ENCODE data around the gene COTL1.
A peak's percentile ranks its signal among the peaks of the same experiment; 100 is the strongest.

Gene COTL1

DNA sequence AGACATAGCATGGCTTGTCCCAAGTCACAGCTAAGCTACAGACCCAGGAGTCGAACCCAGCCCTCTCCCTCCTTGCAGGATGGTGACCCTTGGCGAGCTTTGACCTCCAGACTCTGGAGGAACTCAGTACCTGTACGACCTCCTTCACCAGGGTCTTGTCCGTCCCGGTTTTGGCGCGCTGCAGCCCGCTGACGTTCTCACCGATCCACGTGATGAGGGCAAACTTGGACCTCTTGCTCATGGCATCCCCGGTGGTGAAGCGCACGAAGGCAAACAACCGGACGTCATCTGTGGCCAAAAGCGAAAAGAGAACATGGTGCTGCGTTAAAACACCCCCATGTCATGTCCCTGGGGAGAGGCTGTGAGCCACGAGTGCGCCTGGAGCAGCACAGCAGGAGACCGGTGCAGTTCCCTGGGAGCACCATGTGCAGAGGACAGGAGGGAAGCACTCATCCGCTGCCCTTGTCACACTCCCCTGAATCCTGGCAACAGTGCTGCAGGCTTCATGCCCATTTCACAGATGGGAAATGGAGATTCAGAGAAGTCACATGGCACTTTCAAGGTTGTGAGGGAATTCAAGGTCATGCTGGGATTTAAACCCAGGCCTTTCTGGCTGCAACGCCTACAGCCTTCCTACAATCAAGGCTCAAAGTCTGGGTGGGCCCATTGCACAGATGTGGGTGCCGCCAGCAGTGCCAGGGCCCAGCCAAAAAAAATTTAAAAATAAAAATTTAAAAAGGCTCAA lies 27.7 kb downstream of the COTL1 start:
- no peaks in the 10 kb centered on the region for H3K9me3 Mint-ChIP-seq
- H3K36me3 Mint-ChIP-seq (ENCODE audit: low read depth): peaks cover 71% of the 10 kb centered on the region
- no peak overlapping the region for H3K27ac Mint-ChIP-seq
- H3K27me3 Mint-ChIP-seq (ENCODE audit: low read depth): no peaks in the 10 kb centered on the region
- no peak overlapping the region for H3K4me3 Mint-ChIP-seq
- peaks cover 43% of the 10 kb centered on the region for H3K4me1 Mint-ChIP-seq (ENCODE audit: low read depth)
- no peak for DNase-seq (ENCODE audit: low spot score)

- H3K4me3 Mint-ChIP-seq: no peak overlapping the region
- peaks cover 40% of the 10 kb centered on the region for H3K4me1 Mint-ChIP-seq (ENCODE audit: low read depth)
- DNase-seq (ENCODE audit: low spot score): no peak
- no peaks in the 10 kb centered on the region for H3K27me3 Mint-ChIP-seq (ENCODE audit: low read depth)
- H3K36me3 Mint-ChIP-seq (ENCODE audit: low read depth): peaks cover 69% of the 10 kb centered on the region
- H3K27ac Mint-ChIP-seq: no peak overlapping the region
- H3K9me3 Mint-ChIP-seq: no peaks in the 10 kb centered on the region
These were observed 28.9 kb downstream of the COTL1 start for GRCh38 chr16:84588991-84589390.

GRCh38 chr16:84585886-84586285 lies 32.0 kb downstream of the COTL1 start:
- Mint-ChIP-seq H3K4me3 (no peak overlapping the region), H3K9me3 (no peaks in the 10 kb centered on the region), H3K36me3 (ENCODE audit: low read depth) (peaks cover 63% of the 10 kb centered on the region), H3K27ac (no peak overlapping the region), H3K27me3 (ENCODE audit: low read depth) (no peaks in the 10 kb centered on the region), H3K4me1 (ENCODE audit: low read depth) (peaks cover 34% of the 10 kb centered on the region)
- no peak for DNase-seq (ENCODE audit: low spot score)

DNA sequence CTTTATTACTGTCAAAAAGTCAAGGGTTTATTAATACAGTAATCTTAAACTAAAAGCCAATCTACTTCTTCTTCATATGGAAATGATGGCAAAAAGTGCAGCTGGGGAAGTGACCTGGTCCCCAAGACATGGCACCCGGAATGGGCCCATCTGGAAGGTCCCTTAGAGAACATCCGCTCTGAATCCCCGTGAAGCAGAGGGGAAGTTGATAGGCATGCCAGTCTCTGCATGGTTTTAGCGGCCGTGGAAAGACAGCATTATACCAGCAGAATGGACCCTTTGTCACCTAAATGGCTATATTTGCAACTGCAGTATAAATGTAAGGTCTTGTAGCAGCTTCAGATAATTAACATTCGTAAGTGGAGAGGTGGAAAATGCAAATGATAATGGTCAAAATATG lies 32.4 kb downstream of the COTL1 start:
- peaks cover 35% of the 10 kb centered on the region for H3K4me1 Mint-ChIP-seq (ENCODE audit: low read depth)
- H3K36me3 Mint-ChIP-seq (ENCODE audit: low read depth): peaks cover 61% of the 10 kb centered on the region
- H3K9me3 Mint-ChIP-seq: no peaks in the 10 kb centered on the region
- no peaks in the 10 kb centered on the region for H3K27me3 Mint-ChIP-seq (ENCODE audit: low read depth)
- no peak overlapping the region for H3K4me3 Mint-ChIP-seq
- DNase-seq (ENCODE audit: low spot score): no peak
- no peak overlapping the region for H3K27ac Mint-ChIP-seq

DNA sequence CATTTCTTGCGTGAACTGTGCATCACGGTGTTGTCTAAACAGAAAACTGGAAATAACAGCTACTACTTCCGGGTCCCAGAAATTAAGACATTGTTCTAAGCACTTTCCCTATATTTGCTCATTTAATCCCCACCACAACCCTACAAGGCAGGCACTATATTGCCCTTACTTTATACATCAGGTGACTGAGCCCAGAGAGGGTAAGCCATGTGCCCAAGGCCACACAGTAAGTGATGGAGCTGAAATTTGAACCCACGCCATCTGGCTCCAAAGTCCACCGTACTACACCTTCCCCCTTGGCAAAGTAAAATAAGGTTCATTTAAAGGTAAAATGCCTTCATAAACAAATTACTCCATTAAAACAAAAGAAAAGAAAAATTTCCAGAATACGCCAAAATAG lies 33.2 kb downstream of the COTL1 start:
- DNase-seq (ENCODE audit: low spot score): no peak
- Mint-ChIP-seq H3K4me1 (ENCODE audit: low read depth) (peaks cover 38% of the 10 kb centered on the region), H3K27ac (peak overlapping the region; percentile 15), H3K27me3 (ENCODE audit: low read depth) (no peaks in the 10 kb centered on the region), H3K9me3 (no peaks in the 10 kb centered on the region), H3K36me3 (ENCODE audit: low read depth) (peaks cover 59% of the 10 kb centered on the region), H3K4me3 (no peak overlapping the region)

DNA sequence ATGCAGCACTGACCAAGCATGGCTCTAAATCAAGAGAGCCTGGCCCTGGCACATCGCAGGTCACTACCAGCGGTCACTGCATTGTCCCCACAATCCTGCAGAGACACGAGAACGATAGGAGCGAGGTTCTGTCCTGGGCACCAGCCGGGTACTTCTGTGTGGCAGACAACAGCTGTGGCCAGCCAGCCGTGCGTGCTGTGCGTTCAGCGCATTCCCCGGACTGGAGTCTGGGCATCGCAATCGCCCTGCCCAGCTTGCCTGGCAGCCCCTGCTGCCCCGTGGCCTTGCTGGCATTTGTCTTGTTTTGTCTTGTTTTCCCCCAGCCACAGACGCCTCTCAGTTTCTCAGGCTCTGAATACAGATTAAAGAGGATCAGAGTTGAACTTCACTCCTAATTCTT lies 33.9 kb downstream of the COTL1 start:
- peaks cover 43% of the 10 kb centered on the region for H3K4me1 Mint-ChIP-seq (ENCODE audit: low read depth)
- H3K27me3 Mint-ChIP-seq (ENCODE audit: low read depth): no peaks in the 10 kb centered on the region
- no peaks in the 10 kb centered on the region for H3K9me3 Mint-ChIP-seq
- H3K27ac Mint-ChIP-seq: no peak overlapping the region
- H3K36me3 Mint-ChIP-seq (ENCODE audit: low read depth): peaks cover 58% of the 10 kb centered on the region
- H3K4me3 Mint-ChIP-seq: no peak overlapping the region
- DNase-seq (ENCODE audit: low spot score): no peak

- Mint-ChIP-seq H3K4me3 (no peak overlapping the region), H3K4me1 (ENCODE audit: low read depth) (peaks cover 49% of the 10 kb centered on the region), H3K9me3 (no peaks in the 10 kb centered on the region), H3K27ac (no peak overlapping the region), H3K27me3 (ENCODE audit: low read depth) (no peaks in the 10 kb centered on the region), H3K36me3 (ENCODE audit: low read depth) (peaks cover 62% of the 10 kb centered on the region)
- no peak for DNase-seq (ENCODE audit: low spot score)
These were observed 34.8 kb downstream of the COTL1 start for GRCh38 chr16:84582958-84583516.

GRCh38 chr16:84581158-84581557 lies 36.7 kb downstream of the COTL1 start:
- Mint-ChIP-seq H3K4me3 (no peak overlapping the region), H3K9me3 (no peaks in the 10 kb centered on the region), H3K36me3 (ENCODE audit: low read depth) (peaks cover 66% of the 10 kb centered on the region), H3K27ac (no peak overlapping the region), H3K4me1 (ENCODE audit: low read depth) (peaks cover 61% of the 10 kb centered on the region), H3K27me3 (ENCODE audit: low read depth) (no peaks in the 10 kb centered on the region)
- DNase-seq (ENCODE audit: low spot score): no peak

- DNase-seq (ENCODE audit: low spot score): no peak
- Mint-ChIP-seq H3K36me3 (ENCODE audit: low read depth) (peaks cover 64% of the 10 kb centered on the region), H3K27ac (no peak overlapping the region), H3K4me1 (ENCODE audit: low read depth) (peaks cover 55% of the 10 kb centered on the region), H3K4me3 (no peak overlapping the region), H3K9me3 (no peaks in the 10 kb centered on the region), H3K27me3 (ENCODE audit: low read depth) (no peaks in the 10 kb centered on the region)
These were observed 37.9 kb downstream of the COTL1 start for GRCh38 chr16:84579936-84580335.

- no peak overlapping the region for H3K4me3 Mint-ChIP-seq
- no peak for DNase-seq (ENCODE audit: low spot score)
- H3K27me3 Mint-ChIP-seq (ENCODE audit: low read depth): no peaks in the 10 kb centered on the region
- H3K9me3 Mint-ChIP-seq: no peaks in the 10 kb centered on the region
- peaks cover 49% of the 10 kb centered on the region for H3K4me1 Mint-ChIP-seq (ENCODE audit: low read depth)
- peaks cover 65% of the 10 kb centered on the region for H3K36me3 Mint-ChIP-seq (ENCODE audit: low read depth)
- peak overlapping the region; percentile 10 for H3K27ac Mint-ChIP-seq
These were observed 39.2 kb downstream of the COTL1 start for GRCh38 chr16:84578538-84579126.

- Mint-ChIP-seq H3K4me1 (ENCODE audit: low read depth) (peaks cover 46% of the 10 kb centered on the region), H3K27me3 (ENCODE audit: low read depth) (no peaks in the 10 kb centered on the region), H3K36me3 (ENCODE audit: low read depth) (peaks cover 70% of the 10 kb centered on the region), H3K27ac (peak overlapping the region; percentile 41), H3K9me3 (no peaks in the 10 kb centered on the region), H3K4me3 (no peak overlapping the region)
- no peak for DNase-seq (ENCODE audit: low spot score)
These were observed 40.7 kb downstream of the COTL1 start for GRCh38 chr16:84577034-84577803.

DNA sequence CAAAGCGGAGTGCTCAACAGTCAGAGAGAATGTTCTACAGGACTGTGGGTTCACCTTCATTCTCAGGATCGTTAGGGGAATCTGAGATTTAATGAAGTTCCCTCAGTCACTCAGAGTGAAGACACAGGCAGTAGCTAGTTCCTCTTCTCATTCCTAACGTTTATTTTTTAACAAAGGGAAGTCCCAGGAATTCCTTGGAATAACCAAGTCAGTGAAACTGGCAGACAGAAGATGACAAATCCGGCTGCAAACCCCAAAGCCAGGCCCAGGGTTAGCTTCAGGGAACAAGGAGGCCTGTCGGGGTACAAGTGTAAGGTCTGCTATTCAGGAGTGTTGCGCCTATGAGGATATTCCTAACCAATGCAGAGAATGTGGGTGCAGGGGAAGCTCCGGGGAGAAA lies 42.0 kb downstream of the COTL1 start:
- Mint-ChIP-seq H3K27ac (no peak overlapping the region), H3K9me3 (peaks cover 7% of the 10 kb centered on the region), H3K4me3 (no peak overlapping the region), H3K27me3 (ENCODE audit: low read depth) (no peaks in the 10 kb centered on the region), H3K4me1 (ENCODE audit: low read depth) (peaks cover 43% of the 10 kb centered on the region), H3K36me3 (ENCODE audit: low read depth) (peaks cover 79% of the 10 kb centered on the region)
- no peak for DNase-seq (ENCODE audit: low spot score)

GRCh38 chr16:84574191-84574590 lies 43.7 kb downstream of the COTL1 start:
- Mint-ChIP-seq H3K36me3 (ENCODE audit: low read depth) (peaks cover 87% of the 10 kb centered on the region), H3K9me3 (peaks cover 22% of the 10 kb centered on the region), H3K4me3 (no peak overlapping the region), H3K27ac (no peak overlapping the region), H3K4me1 (ENCODE audit: low read depth) (peaks cover 48% of the 10 kb centered on the region), H3K27me3 (ENCODE audit: low read depth) (no peaks in the 10 kb centered on the region)
- DNase-seq (ENCODE audit: low spot score): no peak

DNA sequence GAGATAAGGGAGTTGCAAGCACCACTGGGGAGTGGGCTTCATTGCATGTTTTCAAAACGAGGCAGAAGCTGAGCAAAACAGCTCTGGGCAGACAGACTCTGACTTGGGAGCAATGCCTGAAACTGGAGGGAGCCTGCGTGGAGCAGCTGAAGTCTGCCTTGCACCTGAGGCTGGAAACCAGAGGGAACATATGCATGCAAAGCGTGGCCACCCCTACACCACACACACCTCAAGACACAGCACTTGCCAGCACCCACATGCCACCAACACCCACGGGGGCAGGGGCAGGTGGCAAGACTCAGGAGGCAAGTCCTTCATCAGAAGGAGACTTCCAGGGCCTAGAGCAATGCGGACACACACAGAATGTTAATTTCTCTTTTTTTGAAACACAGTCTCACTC lies 45.8 kb downstream of the COTL1 start:
- H3K27me3 Mint-ChIP-seq (ENCODE audit: low read depth): no peaks in the 10 kb centered on the region
- peaks cover 89% of the 10 kb centered on the region for H3K36me3 Mint-ChIP-seq (ENCODE audit: low read depth)
- H3K9me3 Mint-ChIP-seq: peaks cover 22% of the 10 kb centered on the region
- H3K4me1 Mint-ChIP-seq (ENCODE audit: low read depth): peaks cover 40% of the 10 kb centered on the region
- no peak overlapping the region for H3K4me3 Mint-ChIP-seq
- H3K27ac Mint-ChIP-seq: no peak overlapping the region
- no peak for DNase-seq (ENCODE audit: low spot score)

All from T-helper 2 cell treated with Interferon-gamma antibody and Interleukin-4, amounts not matched to agents 5 μg/mL and 100 μg/mL, for 36 hours (primary cell).